H9 (cell line): Measurements from ENCODE around the gene GAS1. TPM values are rescaled to one million over a fixed set of nuclear protein-coding genes. Genes with fewer than 3 reads are reported as not detected.

Experiments used
- DNase-seq: peaks from one replicate; pipeline ENCODE4 v3.0.0-alpha.2; 2017
- H2AFZ ChIP-seq: one replicate; pipeline ENCODE4 v1.6.1; 2013; ENCODE audit warnings: mild to moderate bottlenecking, low read length, control low read depth, moderate library complexity
- H2AK5ac ChIP-seq: 2 replicates; pipeline ENCODE4 v1.6.1; 2013; ENCODE audit warnings: low read length, control low read depth, mixed read lengths; ENCODE audit not compliant: insufficient read length
- H2BK120ac ChIP-seq: one replicate; pipeline ENCODE4 v1.6.1; 2013; ENCODE audit warnings: low read depth, mild to moderate bottlenecking, low read length, control low read depth, inconsistent platforms; ENCODE audit not compliant: poor library complexity, severe bottlenecking
- H2BK12ac ChIP-seq: 2 replicates; pipeline ENCODE4 v1.6.1; 2013; ENCODE audit warnings: low read length, control low read depth, mixed read lengths, low read depth; ENCODE audit not compliant: insufficient read length
- H2BK15ac ChIP-seq: 2 replicates; pipeline ENCODE4 v1.6.1; 2013; ENCODE audit warnings: low read depth, low read length, control low read depth
- H2BK20ac ChIP-seq: one replicate; pipeline ENCODE4 v1.6.1; 2013; ENCODE audit warnings: low read depth, mild to moderate bottlenecking, low read length, control low read depth, inconsistent platforms; ENCODE audit not compliant: poor library complexity, severe bottlenecking
- H2BK5ac ChIP-seq: 2 replicates; pipeline ENCODE4 v1.6.1; 2013; ENCODE audit warnings: low read length, control low read depth, mixed read lengths; ENCODE audit not compliant: insufficient read length
- H3K14ac ChIP-seq: 2 replicates; pipeline ENCODE4 v1.6.1; 2013; ENCODE audit warnings: low read length, control low read depth; ENCODE audit not compliant: insufficient read depth
- H3K18ac ChIP-seq: 2 replicates; pipeline ENCODE4 v1.6.1; 2013; ENCODE audit warnings: low read depth, mild to moderate bottlenecking, mixed read lengths, low read length, control low read depth; ENCODE audit not compliant: insufficient read length
- H3K23ac ChIP-seq: 2 replicates; pipeline ENCODE4 v1.6.1; 2013; ENCODE audit warnings: low read length, control low read depth, mixed read lengths, low read depth; ENCODE audit not compliant: insufficient read length
- H3K23me2 ChIP-seq: 2 replicates; pipeline ENCODE4 v1.6.1; 2013; ENCODE audit warnings: low read depth, mild to moderate bottlenecking, mixed read lengths, low read length, control low read depth; ENCODE audit not compliant: insufficient read length, poor library complexity, severe bottlenecking
- H3K27ac ChIP-seq: 2 replicates; pipeline ENCODE4 v1.5.1; 2013; ENCODE audit warnings: low read length, control low read depth, mixed read lengths, low read depth; ENCODE audit not compliant: insufficient read length
- H3K27me3 ChIP-seq: 2 replicates; pipeline ENCODE4 v1.6.1; 2013; ENCODE audit warnings: low read length, control low read depth, inconsistent platforms; ENCODE audit not compliant: insufficient read depth
- H3K4ac ChIP-seq: 2 replicates; pipeline ENCODE4 v1.6.1; 2013; ENCODE audit warnings: low read depth, mild to moderate bottlenecking, control low read depth, inconsistent platforms, low read length, moderate library complexity
- H3K4me1 ChIP-seq: 2 replicates; pipeline ENCODE4 v1.6.1; 2013; ENCODE audit warnings: low read length, control low read depth, inconsistent platforms; ENCODE audit not compliant: insufficient read depth
- H3K4me2 ChIP-seq: 2 replicates; pipeline ENCODE4 v1.6.1; 2013; ENCODE audit warnings: low read length, control low read depth, mixed read lengths; ENCODE audit not compliant: insufficient read length, insufficient read depth
- H3K56ac ChIP-seq: 2 replicates; pipeline ENCODE4 v1.6.1; 2013; ENCODE audit warnings: low read depth, mild to moderate bottlenecking, mixed read lengths, low read length, control low read depth; ENCODE audit not compliant: insufficient read length
- H3K79me1 ChIP-seq: 2 replicates; pipeline ENCODE4 v1.6.1; 2013; ENCODE audit warnings: low read depth, mild to moderate bottlenecking, moderate library complexity, low read length, control low read depth, inconsistent platforms; ENCODE audit not compliant: insufficient read depth, poor library complexity, severe bottlenecking
- H3K79me2 ChIP-seq: 2 replicates; pipeline ENCODE4 v1.6.1; 2013; ENCODE audit warnings: low read length, control low read depth, inconsistent platforms; ENCODE audit not compliant: insufficient read depth
- H3K9ac ChIP-seq: 2 replicates; pipeline ENCODE4 v1.6.1; 2013; ENCODE audit warnings: low read length, control low read depth, mixed read lengths; ENCODE audit not compliant: insufficient read length; ENCODE audit errors: extremely low read depth
- H3K9me3 ChIP-seq: one replicate; pipeline ENCODE4 v1.6.1; 2013; ENCODE audit warnings: low read depth, low read length, inconsistent platforms; ENCODE audit not compliant: control insufficient read depth
- H3T11ph ChIP-seq: one replicate; pipeline ENCODE4 v1.6.1; 2013; ENCODE audit warnings: mild to moderate bottlenecking, low read length, control low read depth, inconsistent platforms
- H4K20me1 ChIP-seq: one replicate; pipeline ENCODE4 v1.6.1; 2013; ENCODE audit not compliant: control insufficient read depth, insufficient read length, insufficient read depth
- H4K5ac ChIP-seq: 2 replicates; pipeline ENCODE4 v1.6.1; 2013; ENCODE audit warnings: low read depth, mild to moderate bottlenecking, mixed read lengths, low read length, control low read depth; ENCODE audit not compliant: insufficient read length
- H4K8ac ChIP-seq: replicated peaks from 2 replicates; pipeline ENCODE4 v1.6.1; 2013; ENCODE audit warnings: low read length, control low read depth, mixed read lengths, low read depth; ENCODE audit not compliant: insufficient read length
- H4K91ac ChIP-seq: 2 replicates; pipeline ENCODE4 v1.6.1; 2013; ENCODE audit warnings: low read depth, mild to moderate bottlenecking, moderate library complexity, mixed read lengths, low read length, control low read depth; ENCODE audit not compliant: insufficient read length
- H3K27ac Mint-ChIP-seq, 3 experiments: 2 replicates in 2 of 3; 3 replicates in 1 of 3; pipeline ENCODE4 v1.8.0; 2020 to 2021; ENCODE audit warnings: mixed read lengths in 3 of 3, mild to moderate bottlenecking in 1 of 3, moderate library complexity in 1 of 3
- H3K27me3 Mint-ChIP-seq: 2 replicates; pipeline ENCODE4 v1.8.0; 2021; ENCODE audit warnings: low read depth, mild to moderate bottlenecking, moderate library complexity, mixed read lengths
- H3K36me3 Mint-ChIP-seq, 3 experiments: 2 replicates in 2 of 3; 3 replicates in 1 of 3; pipeline ENCODE4 v1.8.0; 2020 to 2021; ENCODE audit warnings: low read depth in 3 of 3, mixed read lengths in 3 of 3; ENCODE audit not compliant: insufficient read depth in 1 of 3
- H3K4me1 Mint-ChIP-seq, 2 experiments: 2 replicates each; pipeline ENCODE4 v1.8.0; 2020; ENCODE audit warnings: mixed read lengths in 2 of 2
- H3K4me3 Mint-ChIP-seq, 2 experiments: 2 replicates in 1 of 2; 3 replicates in 1 of 2; pipeline ENCODE4 v1.8.0; 2020 to 2021; ENCODE audit warnings: mild to moderate bottlenecking in 2 of 2, mixed read lengths in 2 of 2, moderate library complexity in 1 of 2
- H3K9me3 Mint-ChIP-seq, 2 experiments: 2 replicates in 1 of 2; 3 replicates in 1 of 2; pipeline ENCODE4 v1.8.0; 2020; ENCODE audit warnings: mild to moderate bottlenecking in 2 of 2, mixed read lengths in 2 of 2, moderate library complexity in 1 of 2
- CTCF ChIP-seq: fragments of 200-600 bp; sonication (generic); conservative IDR thresholded peaks from 3 replicates; pipeline ENCODE4 v1.8.0; 2021; ENCODE audit warnings: antibody characterized with exemption, mild to moderate bottlenecking
- WGBS: extraction: QIAGEN DNeasy Blood & Tissue Kit; methylation state at CpG from one replicate; pipeline ENCODE4 v1.1.7; 2013; ENCODE audit warnings: missing lambda C conversion rate, low lambda C conversion rate, mixed read lengths; ENCODE audit not compliant: insufficient read length; ENCODE audit errors: extremely low coverage; 5-methylcytosine and 5-hydroxymethylcytosine counted together
- total RNA-seq: library from RNA; stranded (reverse); gene quantifications from 2 replicates; pipeline ENCODE4 v1.2.1, GENCODE V29; 2021

The GAS1 gene
- total RNA-seq, 1 experiment from 2014 or later: 2.3 TPM

- Histone ChIP-seq H4K20me1 (no peaks in the 10 kb centered on the region), H3K79me1 (no peaks in the 10 kb centered on the region), H3K9me3 (no peaks in the 10 kb centered on the region), H4K8ac (no peak overlapping the region), H2BK12ac (no peak overlapping the region), H3K27me3 (peaks cover 26% of the 10 kb centered on the region; the same call in 1 of the 2 replicates), H3K18ac (no peak overlapping the region), H3K27ac (no peak overlapping the region), H3K23ac (no peak overlapping the region), H2BK20ac (no peak overlapping the region), H2AFZ (peak overlapping the region; percentile 46), H3K23me2 (peaks cover 27% of the 10 kb centered on the region), H2BK15ac (no peak overlapping the region), H3T11ph (no peak overlapping the region), H3K14ac (no peak overlapping the region), H3K4ac (no peak overlapping the region), H4K91ac (no peak overlapping the region), H3K4me2 (peak overlapping the region; percentile 75), H4K5ac (no peak overlapping the region), H3K79me2 (no peaks in the 10 kb centered on the region), H2BK120ac (no peak overlapping the region), H3K4me1 (no peaks in the 10 kb centered on the region), H3K56ac (no peak overlapping the region), H2AK5ac (no peak overlapping the region), H2BK5ac (no peak overlapping the region), H3K9ac (no peak overlapping the region)
- H3K27ac Mint-ChIP-seq: peak overlapping the region in 1 of 3 experiments; percentile 96; a peak in 2 of 7 replicates
- peaks cover 0 to 19% (median 10%) of the 10 kb centered on the region in 3 experiments; a peak in 5 of 7 replicates for H3K36me3 Mint-ChIP-seq
- peaks cover 7 to 24% of the 10 kb centered on the region in 2 experiments for H3K9me3 Mint-ChIP-seq
- peaks cover 34 to 36% of the 10 kb centered on the region in 2 experiments for H3K4me1 Mint-ChIP-seq
- no CpG with 5 or more reads among the region's 36 CpGs for WGBS
- peaks cover 70% of the 10 kb centered on the region for H3K27me3 Mint-ChIP-seq
- TF ChIP-seq CTCF: peak; percentile 81
- peak; percentile 74 for DNase-seq
- peak overlapping the region; percentile 73 to 87 for H3K4me3 Mint-ChIP-seq
Observed at GRCh38 chr9:86948074-86948929, 996 bp upstream of the GAS1 start.
